IMR-90 (cell line): ENCODE results near the gene CSGALNACT2. TPM values are rescaled to one million over a fixed set of nuclear protein-coding genes. Genes with fewer than 3 reads are reported as not detected.

ENCODE experiments used
- ATAC-seq: fragments of 200-7000 bp; cut with Tn5 transposase; 2 replicates; pipeline ENCODE4 v1.9.1; 2020; ENCODE audit warnings: low read depth, mild to moderate bottlenecking, moderate library complexity
- BruUV-seq: library from RNA; stranded (reverse); fragments of 400-500 nt; replicated peaks from 2 replicates; lab custom pipeline; 2021; lab: Mats Ljungman, UMichigan
- CTCF ChIA-PET: fragments of 300-600 bp; formaldehyde crosslinking; extraction: SDS; loops from one replicate; lab custom pipeline; 2021; ENCODE audit warnings: antibody characterized with exemption; lab: Yijun Ruan, JAX
- POLR2A ChIA-PET: fragments of 300-600 bp; sonication (Branson Sonifier 250); formaldehyde crosslinking; loops from one replicate; lab custom pipeline; 2022; ENCODE audit warnings: antibody characterized with exemption; ENCODE audit not compliant: unreplicated experiment; lab: Charles Lee
- DNase-seq: peaks from one replicate; pipeline ENCODE4 v3.0.0; 2013
- H2AFZ ChIP-seq: replicated peaks from 2 replicates; pipeline ENCODE3; 2013; ENCODE audit warnings: low read length, mild to moderate bottlenecking; ENCODE audit not compliant: poor library complexity
- H2AK5ac ChIP-seq: 2 replicates; pipeline ENCODE4 v1.6.1; 2013; ENCODE audit warnings: low read depth, low read length, inconsistent platforms
- H2AK9ac ChIP-seq: replicated peaks from 2 replicates; pipeline ENCODE3; 2013; ENCODE audit warnings: mild to moderate bottlenecking, low read depth, low read length, moderate library complexity; ENCODE audit not compliant: poor library complexity
- H2BK120ac ChIP-seq: 2 replicates; pipeline ENCODE4 v1.6.1; 2013; ENCODE audit warnings: low read depth, low read length, inconsistent platforms
- H2BK15ac ChIP-seq: 3 replicates; pipeline ENCODE4 v1.6.1; 2013; ENCODE audit warnings: low read depth, low read length, inconsistent platforms
- H2BK20ac ChIP-seq: 2 replicates; pipeline ENCODE4 v1.6.1; 2013; ENCODE audit warnings: low read depth, mild to moderate bottlenecking, inconsistent platforms, low read length, moderate library complexity
- H2BK5ac ChIP-seq: 2 replicates; pipeline ENCODE4 v1.6.1; 2013; ENCODE audit warnings: mild to moderate bottlenecking, low read depth, low read length, inconsistent platforms; ENCODE audit not compliant: poor library complexity, severe bottlenecking
- H3K14ac ChIP-seq: replicated peaks from 2 replicates; pipeline ENCODE4 v1.6.1; 2013; ENCODE audit warnings: low read depth, low read length, inconsistent platforms
- H3K18ac ChIP-seq: 2 replicates; pipeline ENCODE4 v1.6.1; 2013; ENCODE audit warnings: low read depth, low read length, control low read depth
- H3K23ac ChIP-seq: 2 replicates; pipeline ENCODE4 v1.6.1; 2013; ENCODE audit warnings: low read depth, low read length, inconsistent platforms
- H3K27ac ChIP-seq: 2 replicates; pipeline ENCODE4 v1.5.1; 2013; ENCODE audit warnings: mild to moderate bottlenecking, control low read depth, low read length; ENCODE audit not compliant: insufficient read depth
- H3K27me3 ChIP-seq: 2 replicates; pipeline ENCODE4 v1.6.1; 2013; ENCODE audit warnings: low read length; ENCODE audit not compliant: control insufficient read depth, insufficient read depth
- H3K36me3 ChIP-seq: 2 replicates; pipeline ENCODE4 v1.6.1; 2013; ENCODE audit warnings: low read length, mixed read lengths; ENCODE audit not compliant: control insufficient read depth, insufficient read depth
- H3K4ac ChIP-seq: 2 replicates; pipeline ENCODE4 v1.6.1; 2013; ENCODE audit warnings: low read depth, low read length, inconsistent platforms
- H3K4me1 ChIP-seq: 2 replicates; pipeline ENCODE4 v1.6.1; 2013; ENCODE audit warnings: low read length, mixed read lengths; ENCODE audit not compliant: control insufficient read depth, insufficient read depth
- H3K4me2 ChIP-seq: 2 replicates; pipeline ENCODE4 v1.6.1; 2013; ENCODE audit warnings: low read depth, mild to moderate bottlenecking, control low read depth, low read length, moderate library complexity
- H3K4me3 ChIP-seq: 2 replicates; pipeline ENCODE4 v1.5.1; 2013; ENCODE audit warnings: low read depth, mild to moderate bottlenecking, control low read depth, low read length, moderate library complexity; ENCODE audit not compliant: insufficient read depth
- H3K56ac ChIP-seq: 2 replicates; pipeline ENCODE4 v1.6.1; 2013; ENCODE audit warnings: low read length, inconsistent platforms; ENCODE audit not compliant: insufficient read depth; ENCODE audit errors: extremely low read depth
- H3K79me1 ChIP-seq, 2 experiments: 2 replicates each; pipeline ENCODE4 v1.6.1; 2013; ENCODE audit warnings: low read length in 2 of 2, inconsistent platforms in 1 of 2, low read depth in 1 of 2
- H3K9ac ChIP-seq: 2 replicates; pipeline ENCODE4 v1.6.1; 2013; ENCODE audit warnings: low read depth, low read length, control low read depth
- H3K9me1 ChIP-seq: 2 replicates; pipeline ENCODE4 v1.6.1; 2013; ENCODE audit warnings: low read length, inconsistent platforms; ENCODE audit not compliant: insufficient read depth
- H3K9me3 ChIP-seq: 2 replicates; pipeline ENCODE4 v1.6.1; 2013; ENCODE audit warnings: low read length; ENCODE audit not compliant: control insufficient read depth, insufficient read depth
- H4K20me1 ChIP-seq: 2 replicates; pipeline ENCODE4 v1.6.1; 2013; ENCODE audit warnings: low read length, inconsistent platforms; ENCODE audit not compliant: insufficient read depth
- H4K5ac ChIP-seq: 2 replicates; pipeline ENCODE4 v1.6.1; 2013; ENCODE audit warnings: mild to moderate bottlenecking, low read depth, low read length, control low read depth
- H4K8ac ChIP-seq, 2 experiments: 2 replicates each; pipeline ENCODE4 v1.6.1; 2013; ENCODE audit warnings: low read depth in 2 of 2, low read length in 2 of 2, control low read depth in 1 of 2, inconsistent platforms in 1 of 2
- H4K91ac ChIP-seq: 2 replicates; pipeline ENCODE4 v1.6.1; 2013; ENCODE audit warnings: low read depth, low read length, inconsistent platforms; ENCODE audit not compliant: insufficient read depth
- POLR2A ChIP-seq: IDR thresholded peaks from 2 replicates; pipeline ENCODE4 v1.6.1; 2012; ENCODE audit warnings: mild to moderate bottlenecking, low read depth, low read length
- SMC3 ChIP-seq: fragments of 150-350 bp; IDR thresholded peaks from 2 replicates; pipeline ENCODE4 v1.6.1; 2016; ENCODE audit warnings: low read depth, mild to moderate bottlenecking, antibody characterized with exemption, low read length, moderate library complexity
- WGBS, 2 experiments: methylation state at CpG; one replicate each; pipeline versions ENCODE4 v1.1.5 to v1.1.7; 2013; ENCODE audit warnings: missing lambda C conversion rate in 2 of 2; ENCODE audit not compliant: insufficient read length in 1 of 2; ENCODE audit errors: extremely low coverage in 2 of 2; 5-methylcytosine and 5-hydroxymethylcytosine counted together
- dilution Hi-C: fragments of 300-500 bp; cut with HindIII; formaldehyde crosslinking; loops from one replicate; pipeline ENCODE4 v1.14.3; 2018; ENCODE audit warnings: low sequenced_read_pairs; ENCODE audit not compliant: unreplicated experiment
- in situ Hi-C: fragments of 300-500 bp; cut with MboI; formaldehyde crosslinking; loops from 3 replicates; pipeline ENCODE4 v1.14.3; 2019; ENCODE audit warnings: low sequenced_read_pairs, inconsistent platforms, mixed read lengths
- intact Hi-C: fragments of 100-400 bp; cut with micrococcal nuclease; formaldehyde crosslinking; loops from 2 replicates; pipeline ENCODE4 v1.10.0; 2022
- polyA plus RNA-seq, 3 experiments: library from polyadenylated mRNA; depleted of rRNA; stranded (reverse); fragments of >200 nt; gene quantifications; 2 replicates each; pipeline ENCODE4 v1.2.3, GENCODE V29; 2012; ENCODE audit warnings: low replicate concordance in 1 of 3
- total RNA-seq: library from RNA; depleted of rRNA; stranded (reverse); fragments of >200 nt; gene quantifications from 2 replicates; pipeline ENCODE4 v1.2.3, GENCODE V29; 2012
- TF ChIP-seq, protein P1 (sequence below): fragments of 150-350 bp; IDR thresholded peaks from 2 replicates; pipeline ENCODE4 v1.6.1; 2016; ENCODE audit warnings: low read depth, mild to moderate bottlenecking, low read length, moderate library complexity, borderline replicate concordance

CSGALNACT2 gene
- total and polyA plus RNA-seq, 2 of the 4 experiments (the other 2 are of a cell fraction) = 6.5 to 13.1 TPM

DNA sequence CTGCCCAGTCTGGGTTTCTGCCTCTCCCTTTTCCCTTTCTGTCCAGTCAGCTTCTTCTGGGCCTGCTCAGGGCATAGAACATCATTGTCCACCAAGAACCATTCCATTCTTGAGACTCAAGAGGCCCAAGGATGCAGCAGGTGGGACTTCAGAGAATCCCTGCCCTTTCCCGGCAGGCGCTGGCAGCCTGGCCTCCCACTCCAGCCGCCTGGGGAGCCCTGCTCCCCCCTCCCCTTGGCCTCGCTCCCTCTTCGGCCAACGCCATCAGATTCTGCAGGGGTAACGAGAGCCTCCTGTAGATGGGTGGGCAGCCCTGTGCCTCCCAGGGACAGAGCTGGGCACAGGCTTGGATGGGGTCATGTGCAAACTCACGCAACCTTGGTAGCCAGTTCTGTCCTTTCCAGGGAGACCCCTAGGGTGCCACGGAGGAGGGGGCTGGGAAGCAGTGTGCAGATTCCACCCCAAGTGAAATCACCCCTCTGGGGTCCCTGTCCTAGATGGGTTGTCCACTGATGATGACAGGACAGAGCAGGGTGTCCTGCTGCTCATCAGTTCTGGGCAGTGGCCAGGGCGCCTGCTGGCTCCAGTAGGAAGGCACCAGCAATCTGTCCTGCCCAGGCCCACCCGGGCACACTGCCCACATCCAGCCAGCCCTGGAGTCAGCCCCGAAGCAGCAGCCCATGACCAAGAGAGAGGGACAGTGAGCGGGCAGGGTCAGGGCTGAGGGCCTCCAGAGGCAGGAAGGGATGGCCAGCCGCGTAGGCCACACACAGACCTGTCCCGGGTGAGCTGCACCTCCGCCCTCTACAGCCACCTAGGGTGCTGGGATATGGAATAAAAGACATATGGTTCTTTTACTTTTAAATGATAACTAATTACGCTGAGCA is 80.9 kb downstream of the CSGALNACT2 start:
- H4K5ac ChIP-seq = no peak overlapping the region
- no peak overlapping the region for H2AK5ac ChIP-seq
- no peak overlapping the region for H3K4ac ChIP-seq
- dilution Hi-C loops = no loop called here
- H3K9me3 ChIP-seq = no peaks in the 10 kb centered on the region
- H3K27ac ChIP-seq = no peak overlapping the region
- H3K9ac ChIP-seq = no peak overlapping the region
- no peak overlapping the region for H4K91ac ChIP-seq
- H3K9me1 ChIP-seq = no peaks in the 10 kb centered on the region
- no peak for ATAC-seq
- no peak overlapping the region for H3K18ac ChIP-seq
- no peak overlapping the region for H2BK20ac ChIP-seq
- no peak overlapping the region for H2BK5ac ChIP-seq
- H3K4me3 ChIP-seq = no peak overlapping the region
- ChIA-PET POLR2A (no interaction called here), CTCF (no interaction called here)
- no peak overlapping the region for H3K4me2 ChIP-seq
- no peak overlapping the region for H2AK9ac ChIP-seq
- H2AFZ ChIP-seq = no peak overlapping the region
- DNase-seq = no peak
- in situ Hi-C loops = no loop called here
- no peak overlapping the region for H2BK120ac ChIP-seq
- H3K27me3 ChIP-seq = peaks cover 45% of the 10 kb centered on the region
- H3K56ac ChIP-seq = no peak overlapping the region
- no TSS peak for BruUV-seq
- intact Hi-C loops = no loop called here
- no peak overlapping the region for H3K23ac ChIP-seq
- H4K20me1 ChIP-seq = no peaks in the 10 kb centered on the region; the same call in 1 of the 2 replicates
- TF ChIP-seq, protein P1, sequence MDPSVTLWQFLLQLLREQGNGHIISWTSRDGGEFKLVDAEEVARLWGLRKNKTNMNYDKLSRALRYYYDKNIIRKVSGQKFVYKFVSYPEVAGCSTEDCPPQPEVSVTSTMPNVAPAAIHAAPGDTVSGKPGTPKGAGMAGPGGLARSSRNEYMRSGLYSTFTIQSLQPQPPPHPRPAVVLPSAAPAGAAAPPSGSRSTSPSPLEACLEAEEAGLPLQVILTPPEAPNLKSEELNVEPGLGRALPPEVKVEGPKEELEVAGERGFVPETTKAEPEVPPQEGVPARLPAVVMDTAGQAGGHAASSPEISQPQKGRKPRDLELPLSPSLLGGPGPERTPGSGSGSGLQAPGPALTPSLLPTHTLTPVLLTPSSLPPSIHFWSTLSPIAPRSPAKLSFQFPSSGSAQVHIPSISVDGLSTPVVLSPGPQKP = no peak
- TF ChIP-seq POLR2A (no peak), SMC3 (no peak)
- H3K4me1 ChIP-seq = no peaks in the 10 kb centered on the region
- H2BK15ac ChIP-seq = no peak overlapping the region
- no peak overlapping the region for H3K14ac ChIP-seq
- no peaks in the 10 kb centered on the region for H3K36me3 ChIP-seq
- H3K79me1 ChIP-seq = no peaks in the 10 kb centered on the region
- no peak overlapping the region for H4K8ac ChIP-seq
- 50% methylated on average over 2 of the region's 18 CpGs; no CpG with 5 or more reads in 1 of the 2 experiments for WGBS, 2 experiments
